H54 (cell line): Measurements from ENCODE around the gene POU2AF2.
"Not testable (repeated sequence)": the region's sequence is repeated elsewhere in the genome, so short reads cannot be mapped to it uniquely, and the experiment has no call there.

Experiments
- DNase-seq: peaks from one replicate; pipeline ENCODE4 v3.0.0; 2011; ENCODE audit warnings: low spot score, mixed read lengths; ENCODE audit not compliant: insufficient read length
- FAIRE-seq: peaks from 3 replicates; lab custom pipeline; 2011; peaks lifted over from hg19 to GRCh38; lab: Jason Lieb, UNC
- POLR2A ChIP-seq: IDR thresholded peaks from 2 replicates; pipeline ENCODE4 v1.6.1; 2011; ENCODE audit warnings: low read depth, mild to moderate bottlenecking, low read length

The POU2AF2 gene, protein sequence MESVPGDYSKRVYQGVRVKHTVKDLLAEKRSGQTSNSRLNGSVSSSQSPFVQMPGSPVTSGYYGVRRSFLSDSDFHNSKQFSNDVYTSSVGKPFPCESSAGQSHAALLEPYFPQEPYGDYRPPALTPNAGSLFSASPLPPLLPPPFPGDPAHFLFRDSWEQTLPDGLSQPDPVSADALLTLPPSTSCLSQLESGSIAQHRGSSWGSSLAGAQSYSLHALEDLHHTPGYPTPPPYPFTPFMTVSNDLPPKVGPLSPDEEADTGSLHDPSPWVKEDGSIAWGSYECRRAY

DNA sequence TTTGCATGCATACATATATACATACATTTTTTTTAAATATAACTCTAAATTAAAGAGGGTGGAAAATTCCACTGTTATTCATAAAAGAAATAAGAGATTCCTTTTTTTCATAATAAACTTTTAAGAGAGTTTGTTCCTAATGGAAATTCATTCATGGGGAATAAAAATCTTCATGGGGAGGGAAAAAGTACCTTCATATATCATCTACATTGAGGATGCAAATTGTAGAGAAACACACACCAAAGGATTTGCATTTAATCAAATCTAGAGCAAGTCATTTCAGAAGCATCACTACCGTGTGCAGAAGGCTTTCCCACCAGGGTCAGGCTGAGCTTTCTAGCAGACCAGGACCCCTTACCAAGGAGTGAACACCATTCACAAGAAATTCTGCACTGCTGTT, at the start of gene POU2AF2:
Gene POU2AF2 (plus strand): TSS at position 301 of the 400 bp plus-strand sequence. CDS start 129 bp downstream, outside the sequence.
- TF ChIP-seq POLR2A = no peak
- FAIRE-seq = no peak
- no peak for DNase-seq

DNA sequence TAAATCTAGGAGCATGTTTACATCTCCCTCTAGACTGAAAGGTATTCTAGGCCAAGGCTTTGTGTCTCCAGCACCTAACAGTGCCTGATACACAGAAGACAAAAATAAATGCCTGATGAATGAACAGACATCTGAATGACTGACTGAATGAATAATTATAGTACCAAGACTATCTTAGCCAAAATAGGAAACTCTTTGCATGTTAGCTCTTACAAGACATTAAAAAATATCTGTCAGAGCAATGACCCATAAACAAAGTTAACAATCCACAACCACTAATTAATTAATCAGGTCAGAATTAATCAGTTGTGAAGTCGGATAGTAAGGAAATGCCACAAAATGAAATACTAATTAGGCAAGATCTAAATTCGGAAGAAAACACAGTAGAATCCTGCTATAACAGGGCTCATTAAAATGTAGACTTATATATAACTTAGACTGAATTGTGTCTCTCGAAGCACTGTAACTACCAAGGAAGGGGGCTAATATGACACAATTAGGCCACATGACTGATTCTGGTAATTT, 45.5 kb upstream of the POU2AF2 start:
- FAIRE-seq = no peak
- no peak for TF ChIP-seq POLR2A
- no peak for DNase-seq

DNA sequence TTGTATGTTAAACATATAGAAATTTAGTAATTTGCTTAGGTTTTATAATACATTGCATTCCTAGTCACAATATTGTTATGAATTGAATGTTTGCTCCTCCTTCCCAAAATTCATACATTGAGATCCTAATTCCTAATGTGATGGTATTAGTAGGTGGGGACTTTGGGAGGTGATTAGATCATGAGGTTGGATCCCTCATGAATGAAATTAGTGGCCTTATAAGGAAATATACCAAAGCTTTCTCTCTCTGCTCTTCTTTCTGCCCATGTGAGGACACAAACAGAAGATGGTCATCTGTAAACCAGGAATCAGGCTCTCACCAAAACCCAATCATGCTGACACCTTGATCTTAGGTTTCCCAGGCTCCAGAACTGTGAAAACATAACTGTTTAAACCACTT, 41.3 kb upstream of the POU2AF2 start:
- DNase-seq (no peak), FAIRE-seq (no peak)
- TF ChIP-seq POLR2A = no peak

DNA sequence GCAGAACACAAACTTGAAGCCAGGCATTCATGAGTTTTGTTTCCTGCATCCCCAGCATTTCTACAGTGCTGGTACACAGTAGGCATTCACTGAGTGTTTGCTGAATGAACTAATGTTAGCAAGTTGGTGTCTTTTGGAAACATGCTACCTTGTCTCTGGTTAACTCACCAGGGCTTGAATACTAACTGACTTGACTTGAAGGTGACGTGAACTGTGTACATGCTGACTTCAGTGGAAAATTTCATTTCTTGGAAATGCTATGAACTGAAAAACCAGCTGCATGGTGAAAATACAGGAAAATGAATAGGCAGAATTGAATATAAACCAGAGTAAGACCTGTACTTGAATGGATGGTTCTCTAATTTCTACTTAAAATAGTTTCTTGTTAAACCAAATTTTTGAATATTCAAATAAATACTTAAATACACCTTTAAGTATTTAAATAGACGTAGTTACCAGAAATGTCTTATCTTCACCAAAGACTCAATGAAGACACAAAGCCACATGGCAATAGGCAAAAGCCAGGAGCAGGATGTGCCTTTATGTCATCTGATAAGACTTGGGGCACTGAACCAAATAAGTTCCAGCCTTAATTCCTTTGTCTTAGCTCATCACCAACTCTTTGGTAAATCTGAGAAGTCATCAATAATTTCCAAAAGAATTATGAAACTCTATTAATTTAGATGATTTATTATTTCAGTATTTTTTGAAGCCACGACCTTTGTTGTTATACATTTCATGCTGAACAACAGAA, 39.7 kb upstream of the POU2AF2 start:
- FAIRE-seq = no peak
- DNase-seq = no peak
- TF ChIP-seq POLR2A = no peak

DNA sequence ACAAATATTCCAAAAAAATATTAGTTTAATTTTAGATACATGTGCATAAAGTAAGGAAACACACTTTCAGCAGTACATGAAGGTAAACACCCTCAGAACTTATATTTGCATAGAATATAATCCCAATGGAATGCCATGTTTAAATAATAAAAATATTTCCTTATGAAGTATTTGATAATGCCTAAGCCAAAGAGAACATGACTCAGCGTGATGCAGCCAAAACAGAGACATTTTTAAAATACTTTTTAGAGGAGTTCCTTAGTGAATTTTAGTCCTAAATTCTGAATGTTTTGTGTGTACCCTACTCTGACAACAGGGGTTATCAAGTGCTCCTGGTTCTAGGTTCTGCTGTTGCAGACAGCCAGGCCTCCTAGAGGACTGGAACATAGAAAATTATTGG, 39.1 kb upstream of the POU2AF2 start:
- FAIRE-seq = no peak
- TF ChIP-seq POLR2A = no peak
- DNase-seq = no peak

DNA sequence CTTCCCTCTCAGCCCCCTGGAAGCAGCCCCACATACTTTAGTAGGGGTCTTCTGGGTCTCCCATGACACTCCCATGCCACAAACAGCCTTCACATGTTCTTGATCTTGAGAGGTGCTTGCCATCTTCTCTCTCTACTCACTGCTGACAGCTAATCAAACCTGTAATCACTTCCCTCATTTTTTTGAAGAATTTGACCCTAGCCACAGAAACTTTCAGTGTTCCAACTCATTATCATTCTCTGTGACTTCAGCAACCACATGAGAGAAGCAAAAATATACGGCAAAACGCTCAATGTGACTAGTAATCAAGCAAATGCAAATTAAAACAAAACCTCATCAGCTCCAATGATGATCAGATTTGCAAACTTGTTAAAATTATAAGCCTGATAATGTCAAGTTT, 38.3 kb upstream of the POU2AF2 start:
- no peak for TF ChIP-seq POLR2A
- DNase-seq (no peak), FAIRE-seq (no peak)

DNA sequence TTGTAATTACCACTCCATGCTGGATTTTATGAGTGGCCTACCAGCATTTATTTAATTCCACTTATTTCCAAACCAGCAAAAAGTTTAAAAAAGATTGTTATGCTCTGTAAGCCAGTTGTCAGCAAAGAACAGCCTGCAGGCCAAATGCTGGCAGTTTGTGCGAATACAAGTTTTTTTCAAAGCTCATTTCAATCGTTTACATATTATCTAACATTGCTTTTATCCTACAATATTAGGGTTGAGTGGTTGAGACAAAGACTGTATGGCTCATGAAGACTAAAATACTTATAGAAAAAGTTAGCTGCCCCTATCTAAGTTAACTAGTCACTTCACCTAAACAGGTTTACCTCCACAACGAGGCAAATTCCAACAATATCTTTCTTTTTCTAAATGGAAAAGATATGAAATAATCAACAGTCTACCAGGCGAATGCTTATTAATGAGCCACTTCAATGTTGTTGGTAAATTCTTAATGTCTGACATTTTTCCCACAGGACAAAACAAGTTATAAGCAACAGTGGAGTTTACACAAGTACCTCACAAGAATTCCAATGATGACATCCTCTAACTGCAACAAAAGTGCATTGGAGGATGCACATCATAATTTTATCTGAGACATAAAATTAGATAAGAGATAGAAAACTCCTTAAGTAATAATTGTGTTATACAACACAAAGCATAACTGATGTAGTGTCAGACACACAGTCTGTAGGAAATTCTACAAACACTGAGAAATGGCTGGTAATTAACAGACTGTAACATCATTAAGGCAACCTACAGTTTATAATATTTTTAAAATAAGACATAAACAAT, 35.8 kb upstream of the POU2AF2 start:
- no peak for FAIRE-seq
- TF ChIP-seq POLR2A = no peak
- no peak for DNase-seq

DNA sequence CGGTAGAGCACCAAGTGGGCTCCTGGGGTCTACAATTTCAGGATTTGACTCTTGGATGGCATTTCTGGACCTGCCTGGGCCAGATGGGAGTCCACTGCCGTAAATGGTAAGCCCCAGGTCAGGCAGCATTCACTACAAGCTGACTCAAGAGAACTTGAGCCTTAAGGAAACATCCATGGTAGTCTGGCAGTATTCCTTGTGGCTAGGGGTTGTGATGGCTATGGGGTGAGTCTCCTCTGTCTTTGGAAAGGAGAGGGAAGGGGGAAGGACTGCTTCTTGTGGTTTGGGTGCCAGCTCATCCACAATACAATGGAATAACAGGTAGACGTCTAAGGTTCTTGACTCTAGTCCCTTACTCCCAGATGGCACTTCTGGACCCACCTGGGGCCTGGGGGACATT, 32.3 kb upstream of the POU2AF2 start:
- DNase-seq = no peak
- no peak for TF ChIP-seq POLR2A
- FAIRE-seq = no peak

DNA sequence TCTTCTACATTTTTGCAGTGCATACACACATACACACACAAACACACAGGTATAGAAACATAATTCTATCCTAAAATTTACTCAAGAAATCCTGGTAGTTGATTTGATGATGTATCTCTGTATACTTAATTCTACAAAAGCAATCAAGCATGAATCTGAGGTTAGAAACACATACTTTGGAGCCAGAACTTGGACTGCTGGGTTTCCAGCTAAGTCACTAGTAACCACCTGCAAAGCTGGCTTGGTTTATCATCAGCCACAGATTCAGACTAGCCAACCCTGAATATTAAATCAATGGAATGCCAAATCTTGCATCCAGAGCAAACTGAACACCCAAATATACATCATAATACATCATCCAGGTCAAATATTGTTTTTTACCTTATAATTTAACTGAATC, 24.8 kb upstream of the POU2AF2 start:
- TF ChIP-seq POLR2A = no peak

DNA sequence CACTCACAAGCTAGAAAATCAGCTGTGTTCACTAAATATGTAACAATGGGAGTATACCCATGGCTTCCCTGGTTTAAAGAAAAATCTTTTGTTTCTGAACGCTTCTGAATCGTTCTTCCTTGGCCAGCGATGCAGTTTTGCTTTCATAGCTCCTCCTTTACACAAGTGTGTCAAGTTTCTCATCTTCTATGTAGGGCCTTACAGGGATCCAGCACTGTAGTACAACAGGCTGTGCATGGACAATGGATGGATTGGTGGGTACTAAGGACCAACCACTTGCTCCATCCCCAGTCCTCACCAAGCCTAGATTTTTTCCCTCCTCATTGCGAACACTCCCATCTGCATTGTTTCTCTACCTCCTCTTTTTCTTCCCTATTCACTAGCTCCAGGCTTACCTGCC, 24.3 kb upstream of the POU2AF2 start:
- no peak for TF ChIP-seq POLR2A
- DNase-seq (no peak), FAIRE-seq (no peak)

More for the DNA sequence above, 24.8 kb upstream of the POU2AF2 start:
- DNase-seq = no peak
- FAIRE-seq = no peak

DNA sequence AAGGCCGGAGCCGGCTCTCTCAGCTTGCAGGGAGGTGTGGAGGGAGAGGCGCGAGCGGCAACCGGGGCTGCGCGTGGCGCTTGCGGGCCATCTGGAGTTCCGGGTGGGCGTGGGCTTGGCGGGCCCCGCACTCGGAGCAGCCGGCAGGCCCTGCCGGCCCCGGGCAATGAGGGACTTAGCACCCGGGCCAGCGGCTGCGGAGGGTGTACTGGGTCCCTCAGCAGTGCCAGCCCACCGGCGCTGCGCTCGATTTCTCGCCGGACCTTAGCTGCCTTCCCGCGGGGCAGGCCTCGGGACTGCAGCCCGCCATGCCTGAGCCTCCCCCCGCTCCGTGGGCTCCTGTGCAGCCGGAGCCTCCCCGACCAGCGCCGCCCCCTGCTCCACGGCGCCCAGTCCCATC, 23.6 kb upstream of the POU2AF2 start:
- not testable (repeated sequence) for DNase-seq, FAIRE-seq

DNA sequence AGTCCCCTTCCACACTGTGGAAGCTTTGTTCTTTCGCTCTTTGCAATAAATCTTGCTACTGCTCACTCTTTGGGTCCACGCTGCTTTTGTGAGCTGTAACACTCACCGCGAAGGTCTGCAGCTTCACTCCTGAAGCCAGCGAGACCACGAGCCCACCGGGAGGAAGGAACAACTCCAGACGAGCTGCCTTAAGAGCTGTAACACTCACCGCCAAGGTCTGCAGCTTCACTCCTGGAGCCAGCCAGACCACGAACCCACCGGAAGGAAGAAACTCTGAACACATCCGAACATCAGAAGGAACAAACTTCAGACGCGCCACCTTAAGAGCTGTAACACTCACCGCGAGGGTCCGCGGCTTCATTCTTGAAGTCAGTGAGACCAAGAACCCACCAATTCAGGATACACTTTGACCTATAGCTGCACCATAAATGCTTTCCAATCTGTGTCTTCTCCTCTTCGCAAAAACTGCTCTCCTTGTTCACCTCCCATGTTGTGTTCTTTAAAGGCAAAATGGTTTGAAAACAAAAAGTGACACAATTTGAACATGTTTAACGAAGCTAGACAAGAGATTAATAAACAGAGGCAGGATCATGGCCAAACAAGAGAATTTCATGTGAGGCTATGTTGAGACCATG, 22.6 kb upstream of the POU2AF2 start:
- DNase-seq, FAIRE-seq: not testable (repeated sequence)

DNA sequence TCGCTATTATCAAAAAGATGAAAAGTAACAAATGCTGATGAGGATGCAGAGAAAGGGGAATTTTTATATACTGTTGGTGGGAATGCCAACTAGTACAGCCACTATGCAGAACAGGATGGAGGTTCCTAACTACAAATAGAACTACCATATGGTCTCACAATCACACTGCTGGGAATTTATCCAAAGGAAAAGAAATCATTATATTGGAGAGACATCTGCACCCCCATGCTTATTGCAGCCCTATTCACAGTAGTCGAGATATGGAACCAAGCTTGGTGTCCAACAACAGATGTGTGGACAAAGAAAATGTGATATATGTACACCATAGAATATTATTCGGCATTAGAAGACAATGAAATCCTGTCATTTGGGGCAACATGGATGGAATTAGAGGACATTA, 19.6 kb upstream of the POU2AF2 start:
- DNase-seq (no peak), FAIRE-seq (no peak)
- no peak for TF ChIP-seq POLR2A
